IPS-15b (cell line): ENCODE data around the gene CMTM3.
"Not testable (repeated sequence)": the region's sequence is repeated elsewhere in the genome, so short reads cannot be mapped to it uniquely, and the experiment has no call there.

Experiments
- H3K27me3 ChIP-seq: one replicate; pipeline ENCODE4 v1.6.1; 2013; ENCODE audit warnings: low read length; ENCODE audit not compliant: control insufficient read depth, insufficient read depth
- H3K36me3 ChIP-seq: one replicate; pipeline ENCODE4 v1.6.1; 2013; ENCODE audit warnings: low read length; ENCODE audit not compliant: control insufficient read depth, insufficient read depth
- H3K4me1 ChIP-seq: one replicate; pipeline ENCODE4 v1.6.1; 2013; ENCODE audit warnings: mild to moderate bottlenecking, low read length; ENCODE audit not compliant: control insufficient read depth, insufficient read depth
- H3K4me3 ChIP-seq: one replicate; pipeline ENCODE4 v1.5.1; 2013; ENCODE audit warnings: low read depth, low read length
- H3K9ac ChIP-seq: one replicate; pipeline ENCODE4 v1.6.1; 2013; ENCODE audit warnings: low read depth, mild to moderate bottlenecking, low read length
- H3K9me3 ChIP-seq: one replicate; pipeline ENCODE4 v1.6.1; 2013; ENCODE audit warnings: mild to moderate bottlenecking, low read length; ENCODE audit not compliant: control insufficient read depth, insufficient read depth

CMTM3 gene

DNA sequence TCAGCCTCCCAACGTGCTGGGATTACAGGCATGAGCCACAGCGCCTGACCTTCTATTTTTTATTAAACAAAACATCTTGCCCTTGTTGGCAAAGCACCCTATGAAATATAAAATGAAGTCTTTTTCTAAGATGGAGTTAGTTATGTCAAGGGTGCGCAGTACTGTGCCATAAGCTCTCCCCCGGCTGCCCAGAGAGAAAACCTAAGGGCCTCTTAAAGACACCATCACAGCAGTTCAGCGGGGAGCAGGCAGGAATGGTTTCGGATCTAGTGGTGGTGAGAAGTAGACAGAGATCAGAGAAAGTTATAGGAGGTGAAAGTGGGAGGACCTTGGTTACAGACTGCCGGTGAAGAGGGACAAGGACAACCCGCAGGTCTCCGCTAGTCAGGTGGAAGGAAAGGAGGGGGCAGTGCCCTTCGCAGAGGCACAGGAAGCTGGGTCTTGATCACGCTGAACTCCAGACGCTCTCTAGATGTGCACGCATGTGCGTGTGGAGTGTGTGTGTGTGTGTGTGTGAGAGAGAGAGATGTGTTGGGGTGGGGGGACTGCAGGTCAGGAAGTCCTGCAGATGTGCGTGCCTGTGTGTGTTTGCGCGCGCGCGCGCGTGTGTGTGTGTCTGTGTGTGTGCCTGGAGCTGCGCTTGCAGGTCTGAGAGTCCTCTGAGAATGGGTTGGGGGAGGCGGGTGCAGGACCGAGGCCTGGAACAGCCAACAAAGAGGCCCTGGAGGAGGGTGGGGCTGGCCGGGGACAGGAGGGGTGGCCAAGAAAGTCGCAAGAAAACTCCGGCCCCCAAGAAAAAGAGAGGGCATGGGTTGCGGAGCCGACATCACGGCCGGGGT is 748 bp upstream of the CMTM3 start:
- Histone ChIP-seq H3K9me3 (no peaks in the 10 kb centered on the region), H3K4me3 (peak overlapping the region; percentile 84), H3K4me1 (peaks cover 9% of the 10 kb centered on the region), H3K36me3 (no peaks in the 10 kb centered on the region), H3K27me3 (peaks cover 8% of the 10 kb centered on the region), H3K9ac (peak overlapping the region; percentile 62)

- H3K27me3 ChIP-seq, result peaks cover 8% of the 10 kb centered on the region
- no peaks in the 10 kb centered on the region for H3K9me3 ChIP-seq
- no peak overlapping the region for H3K9ac ChIP-seq
- H3K4me3 ChIP-seq, result peak overlapping the region; percentile 52
- H3K36me3 ChIP-seq, result peaks cover 11% of the 10 kb centered on the region
- peaks cover 10% of the 10 kb centered on the region for H3K4me1 ChIP-seq
These were observed 874 bp downstream of the CMTM3 start for GRCh38 chr16:66605177-66605978.

- H3K4me3 ChIP-seq, result peak overlapping the region; percentile 52
- peaks cover 8% of the 10 kb centered on the region for H3K27me3 ChIP-seq
- peaks cover 15% of the 10 kb centered on the region for H3K36me3 ChIP-seq
- peaks cover 10% of the 10 kb centered on the region for H3K4me1 ChIP-seq
- H3K9me3 ChIP-seq, result no peaks in the 10 kb centered on the region
- H3K9ac ChIP-seq, result no peak overlapping the region
These were observed 1.7 kb downstream of the CMTM3 start for GRCh38 chr16:66605979-66606751.

- no peaks in the 10 kb centered on the region for H3K27me3 ChIP-seq
- no peak overlapping the region for H3K4me3 ChIP-seq
- peaks cover 22% of the 10 kb centered on the region for H3K36me3 ChIP-seq
- H3K9ac ChIP-seq, result peak overlapping the region; percentile 9
- no peaks in the 10 kb centered on the region for H3K9me3 ChIP-seq
- H3K4me1 ChIP-seq, result peaks cover 10% of the 10 kb centered on the region
These were observed 4.0 kb downstream of the CMTM3 start for GRCh38 chr16:66608241-66609138.

DNA sequence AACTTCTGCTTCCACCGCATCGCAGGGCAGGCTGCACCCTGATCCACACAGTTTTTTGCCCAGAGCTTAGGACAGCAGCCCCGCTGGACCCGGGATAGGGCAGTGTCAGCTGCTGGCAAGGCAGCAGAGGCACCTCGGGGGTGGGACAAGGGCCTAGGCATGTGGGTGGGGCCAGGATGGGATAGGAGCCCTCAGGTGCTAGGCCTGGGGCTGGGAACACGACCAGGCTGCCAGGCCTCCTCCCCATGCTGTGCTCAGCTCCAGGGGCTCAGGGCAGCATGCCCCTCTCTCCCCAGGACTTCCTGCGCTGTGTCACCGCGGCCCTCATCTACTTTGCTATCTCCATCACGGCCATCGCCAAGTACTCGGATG is 4.6 kb downstream of the CMTM3 start:
- Histone ChIP-seq H3K4me3 (no peak overlapping the region), H3K36me3 (peaks cover 27% of the 10 kb centered on the region), H3K9ac (peak overlapping the region; percentile 9), H3K4me1 (peaks cover 10% of the 10 kb centered on the region), H3K27me3 (no peaks in the 10 kb centered on the region), H3K9me3 (no peaks in the 10 kb centered on the region)

GRCh38 chr16:66610111-66610820 is 5.8 kb downstream of the CMTM3 start:
- Histone ChIP-seq H3K4me3 (no peak overlapping the region), H3K9ac (no peak overlapping the region), H3K4me1 (peaks cover 10% of the 10 kb centered on the region), H3K36me3 (peaks cover 30% of the 10 kb centered on the region), H3K27me3 (no peaks in the 10 kb centered on the region), H3K9me3 (no peaks in the 10 kb centered on the region)

DNA sequence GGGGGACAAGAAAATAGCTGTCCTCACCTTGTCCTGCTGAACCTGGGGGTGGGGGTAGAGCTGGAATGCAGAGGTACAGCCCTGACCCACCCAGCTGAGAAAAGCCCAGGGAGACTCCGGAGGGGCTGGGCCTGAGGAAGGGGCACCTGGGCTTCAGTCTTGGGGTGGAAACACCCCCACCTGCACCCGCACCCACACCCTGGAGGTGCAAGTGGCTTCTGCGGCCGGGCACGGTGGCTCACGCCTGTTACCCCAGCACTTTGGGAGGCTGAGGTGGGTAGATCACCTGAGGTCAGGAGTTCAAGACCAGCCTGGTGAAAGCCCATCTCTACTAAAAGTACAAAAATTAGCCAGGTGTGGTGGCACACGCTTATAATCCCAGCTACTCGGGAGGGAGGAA is 7.4 kb downstream of the CMTM3 start:
- peaks cover 15% of the 10 kb centered on the region for H3K4me1 ChIP-seq
- not testable (repeated sequence) for H3K27me3 ChIP-seq, H3K4me3 ChIP-seq, H3K9ac ChIP-seq, H3K9me3 ChIP-seq
- H3K36me3 ChIP-seq, result peaks cover 30% of the 10 kb centered on the region

GRCh38 chr16:66612422-66612821 is 7.9 kb downstream of the CMTM3 start:
- Histone ChIP-seq H3K9ac (no peak overlapping the region), H3K36me3 (peaks cover 30% of the 10 kb centered on the region), H3K4me1 (peaks cover 15% of the 10 kb centered on the region), H3K4me3 (no peak overlapping the region), H3K27me3 (no peaks in the 10 kb centered on the region), H3K9me3 (no peaks in the 10 kb centered on the region)

DNA sequence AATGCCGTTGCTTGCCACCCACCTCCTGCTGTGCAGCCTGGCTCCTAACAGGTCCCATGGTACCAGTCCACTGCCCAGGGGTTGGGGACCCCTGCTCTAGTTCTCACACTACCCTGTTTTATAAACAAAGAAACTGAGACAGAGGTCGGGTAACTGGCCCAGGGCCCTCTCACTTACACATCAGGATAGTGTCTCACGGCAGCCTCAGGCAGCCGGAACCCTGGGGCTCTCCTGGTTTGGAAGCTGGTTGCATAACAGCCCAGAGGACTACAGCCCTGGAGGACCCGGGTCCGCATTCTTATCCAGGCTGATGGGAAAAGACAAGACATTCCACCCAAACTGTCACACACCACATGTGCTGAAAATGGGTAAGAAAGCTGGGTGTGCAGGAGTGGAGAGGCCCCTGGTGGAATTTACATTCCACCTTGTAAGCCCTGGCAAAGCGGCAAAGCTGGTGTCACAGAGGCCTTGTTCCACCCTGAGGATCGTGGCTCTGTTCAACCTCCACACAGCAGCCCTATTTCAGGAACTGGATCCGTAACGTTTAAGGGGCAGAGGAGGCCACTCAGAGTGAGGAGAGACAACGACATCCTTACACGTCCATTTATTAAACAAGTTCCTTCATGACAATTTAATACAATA is 9.8 kb downstream of the CMTM3 start:
- Histone ChIP-seq H3K9ac (no peak overlapping the region), H3K36me3 (peaks cover 32% of the 10 kb centered on the region), H3K27me3 (no peaks in the 10 kb centered on the region), H3K4me3 (no peak overlapping the region), H3K9me3 (no peaks in the 10 kb centered on the region), H3K4me1 (peaks cover 15% of the 10 kb centered on the region)

DNA sequence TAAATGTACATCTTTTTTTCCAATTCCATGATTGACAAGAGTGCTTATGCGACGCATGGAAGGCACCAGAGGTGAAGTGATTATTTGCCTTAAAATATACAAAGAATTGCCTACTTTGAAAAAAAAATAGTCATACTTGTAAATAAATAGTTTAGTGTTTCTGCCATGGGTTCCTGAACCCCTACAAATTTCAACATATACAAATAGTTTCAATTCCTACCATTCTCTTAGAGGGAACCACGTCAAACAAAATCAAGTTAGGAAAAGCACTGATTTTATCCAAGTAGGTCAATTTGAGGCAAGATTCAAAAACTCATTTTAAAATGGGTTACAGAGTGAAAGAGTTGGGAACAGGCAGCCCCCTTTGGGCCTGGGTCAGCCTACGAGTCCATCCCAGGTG is 11.7 kb downstream of the CMTM3 start:
- Histone ChIP-seq H3K9ac (no peak overlapping the region), H3K4me1 (peaks cover 15% of the 10 kb centered on the region), H3K36me3 (peaks cover 20% of the 10 kb centered on the region)

More for the DNA sequence above, 11.7 kb downstream of the CMTM3 start:
- H3K4me3 ChIP-seq, result no peak overlapping the region
- no peaks in the 10 kb centered on the region for H3K27me3 ChIP-seq
- H3K9me3 ChIP-seq, result no peaks in the 10 kb centered on the region
